Heart right ventricle (tissue), 16 donors: Measurements from ENCODE around the gene WDR55. TPM values are rescaled to one million over a fixed set of nuclear protein-coding genes. Genes with fewer than 3 reads are reported as not detected.
A peak's percentile ranks its signal among the peaks of the same experiment; 100 is the strongest.
"Not testable (repeated sequence)": the region's sequence is repeated elsewhere in the genome, so short reads cannot be mapped to it uniquely, and the experiment has no call there.

Experiments
- ATAC-seq, 8 donors: fragments of 200-7000 bp; cut with Tn5 transposase; one replicate each; pipeline ENCODE4 v1.9.1; 2020; ENCODE audit warnings: mild to moderate bottlenecking in 8 of 8, moderate library complexity in 8 of 8, moderate number of reproducible peaks in 1 of 8
- DNase-seq, 2 donors: peaks; one replicate each; pipeline ENCODE4 v3.0.0-alpha.2; 2020
- H3K27ac ChIP-seq, 10 donors: fragments of 200-600 bp; sonication (generic) in 2 of 10; one replicate each; pipeline versions ENCODE4 v1.5.0 to v1.8.0; 2020 to 2022; ENCODE audit warnings: mild to moderate bottlenecking in 3 of 10
- H3K27me3 ChIP-seq, 7 donors: fragments of 200-600 bp; one replicate each; pipeline ENCODE4 v1.8.0; 2021 to 2022; ENCODE audit warnings: mild to moderate bottlenecking in 2 of 7
- H3K36me3 ChIP-seq, 9 donors: fragments of 200-600 bp; sonication (generic) in 1 of 9; one replicate each; pipeline versions ENCODE4 v1.5.0 to v1.8.0; 2020 to 2022; ENCODE audit warnings: mild to moderate bottlenecking in 2 of 9
- H3K4me1 ChIP-seq, 9 donors: fragments of 200-600 bp; sonication (generic) in 1 of 9; one replicate each; pipeline versions ENCODE4 v1.5.0 to v1.8.0; 2020 to 2022; ENCODE audit warnings: mild to moderate bottlenecking in 4 of 9
- H3K4me3 ChIP-seq, 10 donors: fragments of 200-600 bp; sonication (generic) in 2 of 10; one replicate each; pipeline versions ENCODE4 v1.5.0 to v1.8.0; 2020 to 2022; ENCODE audit warnings: mild to moderate bottlenecking in 7 of 10, moderate library complexity in 2 of 10
- H3K9me3 ChIP-seq, 11 donors: fragments of 200-600 bp in 10 of 11; sonication (generic) in 2 of 11; one replicate each; pipeline versions ENCODE4 v1.5.0 to v1.8.0; 2013 to 2022; ENCODE audit warnings: mild to moderate bottlenecking in 2 of 11, control low read depth in 1 of 11, moderate library complexity in 1 of 11
- WGBS, 2 donors: extraction: QIAGEN DNeasy Blood & Tissue Kit; methylation state at CpG; one replicate each; pipeline ENCODE4 v1.1.7; 2013; ENCODE audit warnings: inconsistent platforms in 1 of 2; 5-methylcytosine and 5-hydroxymethylcytosine counted together
- intact Hi-C, 10 donors: fragments of 100-400 bp; cut with DNase I; formaldehyde crosslinking; loops; one replicate each; pipeline versions ENCODE4 v1.11.1 to v1.14.2; 2022
- polyA plus RNA-seq, 2 donors: library from polyadenylated mRNA; stranded (reverse); fragments of 200-250 nt; gene quantifications; one replicate each; pipeline ENCODE4 v1.2.3, GENCODE V29; 2013
- total RNA-seq, 10 donors: library from RNA; stranded (reverse); fragmentation: NEBNext Ultra II Directional in 3 of 10; extraction: Animal tissue kit (Norgen Biotek cat#: 25700) in 3 of 10; gene quantifications; one replicate each; pipeline versions ENCODE4 v1.2.1 to v1.2.4, GENCODE V29; 2021 to 2023
- TF ChIP-seq, protein P1 (sequence below), 9 donors: fragments of 200-600 bp; sonication (generic) in 2 of 9; IDR thresholded peaks; one replicate each; pipeline versions ENCODE4 v1.5.0 to v1.8.0; 2021 to 2022; ENCODE audit warnings: antibody characterized with exemption in 9 of 9, mild to moderate bottlenecking in 5 of 9, moderate library complexity in 1 of 9
- donor health status: Arrhythmogenic right ventricular cardiomyopathy.
- donor health status: ischemic (EF 13 %, LVEDD 7.1; RV severe dilation, severe dysfunction).
- donor health status: healthy with polysubstance abuse.
- donor health status: DM: no; HTN: yes; CAD: no.
- donor health status: DM: no; HTN: no; CAD: no.
- donor health status: ischemic (EF 25% LVEDD 6.9; RV normal size, moderate dysfunction).
- donor health status: ischemic (EF 25% LVEDD 5.7; RV mildly dilated, moderate dysfunction).
- donor health status: healthy.
- donor health status: DM: yes; HTN: yes; CAD: no.
- donor health status: Ischemic cardiomyopathy.
- donor health status: ischemic (EF 35%, LVEDD 5.7; RV mildly dilated, moderate dysfunction).
- donor health status: nonischemic (EF 11% LVEDD 7.7; RV severe dilation, severe dysfunction).
- donor health status: DM: yes; HTN: yes; CAD: no.
- donor health status: PGD.
- donor health status: ischemic (EF 29% LVEDD 5.4; RV normal size, mild dysfunction).
- donor health status: nonischemic (EF 23%, LVEDD 6.1; RV moderate dilation, normal function).

The WDR55 gene
- total and polyA plus RNA-seq, 12 donors = 10.5 to 15.7 (median 12.2) TPM

DNA sequence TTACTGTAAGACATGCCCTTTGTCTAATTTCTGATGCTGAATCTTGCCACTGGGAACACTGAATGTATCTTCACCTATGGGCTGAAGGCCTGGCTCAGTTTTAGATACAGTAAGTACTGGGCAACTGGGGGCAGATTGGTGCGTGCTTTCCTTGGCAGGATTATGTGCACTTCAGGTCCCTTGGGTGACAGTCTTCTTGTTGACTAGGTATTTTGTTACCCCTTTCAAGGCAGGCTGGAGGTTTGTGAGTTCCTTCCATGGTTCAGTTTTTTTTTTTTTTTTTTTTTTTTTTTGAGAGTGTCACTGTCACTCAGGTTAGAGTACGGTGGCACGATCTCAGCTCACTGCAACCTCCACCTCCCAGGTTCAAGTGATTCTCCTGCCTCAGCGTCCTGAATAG is 43.1 kb downstream of the WDR55 start:
- Histone ChIP-seq H3K9me3 (no peaks in the 10 kb centered on the region), H3K36me3 (peaks cover 0 to 52% (median 31%) of the 10 kb centered on the region in 9 donors), H3K27ac (no peak overlapping the region), H3K27me3 (no peaks in the 10 kb centered on the region), H3K4me1 (peaks cover 0 to 20% (median 4%) of the 10 kb centered on the region in 9 donors), H3K4me3 (no peak overlapping the region)
- 88 to 95% methylated on average over 4 of the region's 4 CpGs for WGBS, 2 donors
- no peak for ATAC-seq
- intact Hi-C loops = loop anchor here in 1 of 10 donors (10.0 kb wide), 1 partner anchor 303 kb away; the partner anchor contains the start of gene ANKHD1
- TF ChIP-seq, protein P1, sequence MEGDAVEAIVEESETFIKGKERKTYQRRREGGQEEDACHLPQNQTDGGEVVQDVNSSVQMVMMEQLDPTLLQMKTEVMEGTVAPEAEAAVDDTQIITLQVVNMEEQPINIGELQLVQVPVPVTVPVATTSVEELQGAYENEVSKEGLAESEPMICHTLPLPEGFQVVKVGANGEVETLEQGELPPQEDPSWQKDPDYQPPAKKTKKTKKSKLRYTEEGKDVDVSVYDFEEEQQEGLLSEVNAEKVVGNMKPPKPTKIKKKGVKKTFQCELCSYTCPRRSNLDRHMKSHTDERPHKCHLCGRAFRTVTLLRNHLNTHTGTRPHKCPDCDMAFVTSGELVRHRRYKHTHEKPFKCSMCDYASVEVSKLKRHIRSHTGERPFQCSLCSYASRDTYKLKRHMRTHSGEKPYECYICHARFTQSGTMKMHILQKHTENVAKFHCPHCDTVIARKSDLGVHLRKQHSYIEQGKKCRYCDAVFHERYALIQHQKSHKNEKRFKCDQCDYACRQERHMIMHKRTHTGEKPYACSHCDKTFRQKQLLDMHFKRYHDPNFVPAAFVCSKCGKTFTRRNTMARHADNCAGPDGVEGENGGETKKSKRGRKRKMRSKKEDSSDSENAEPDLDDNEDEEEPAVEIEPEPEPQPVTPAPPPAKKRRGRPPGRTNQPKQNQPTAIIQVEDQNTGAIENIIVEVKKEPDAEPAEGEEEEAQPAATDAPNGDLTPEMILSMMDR (IDR thresholded peaks at IDR 0.05) = no peak
- DNase-seq = no peak

DNA sequence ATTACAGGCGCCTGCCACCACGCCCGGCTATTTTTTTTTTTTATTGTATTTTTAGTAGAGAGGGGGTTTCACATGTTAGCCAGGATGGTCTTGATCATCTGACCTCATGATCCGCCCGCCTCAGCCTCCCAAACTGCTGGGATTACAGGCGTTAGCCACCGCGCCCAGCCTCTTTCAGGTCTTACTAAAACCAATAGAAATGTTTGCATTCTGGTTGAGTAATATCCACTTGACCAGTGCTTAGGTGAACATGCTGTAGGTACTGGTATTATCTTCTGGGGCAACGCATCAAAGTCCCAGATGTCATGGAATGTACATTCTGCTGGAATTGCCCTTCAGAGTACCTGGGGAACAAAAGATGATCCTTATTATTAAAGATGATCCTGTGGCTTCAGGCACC is 44.1 kb downstream of the WDR55 start:
- Histone ChIP-seq H3K36me3 (peaks cover 0 to 42% (median 22%) of the 10 kb centered on the region in 9 donors), H3K4me1 (peaks cover 0 to 20% (median 4%) of the 10 kb centered on the region in 9 donors)
- ATAC-seq, H3K9me3 ChIP-seq, H3K27me3 ChIP-seq, H3K4me3 ChIP-seq, H3K27ac ChIP-seq, DNase-seq: not testable (repeated sequence)
- WGBS, 2 donors = 91 to 95% methylated on average over 9 of the region's 9 CpGs
- intact Hi-C loops = loop anchor here in 1 of 10 donors (10.0 kb wide), 1 partner anchor 304 kb away; the partner anchor contains the start of gene ANKHD1

DNA sequence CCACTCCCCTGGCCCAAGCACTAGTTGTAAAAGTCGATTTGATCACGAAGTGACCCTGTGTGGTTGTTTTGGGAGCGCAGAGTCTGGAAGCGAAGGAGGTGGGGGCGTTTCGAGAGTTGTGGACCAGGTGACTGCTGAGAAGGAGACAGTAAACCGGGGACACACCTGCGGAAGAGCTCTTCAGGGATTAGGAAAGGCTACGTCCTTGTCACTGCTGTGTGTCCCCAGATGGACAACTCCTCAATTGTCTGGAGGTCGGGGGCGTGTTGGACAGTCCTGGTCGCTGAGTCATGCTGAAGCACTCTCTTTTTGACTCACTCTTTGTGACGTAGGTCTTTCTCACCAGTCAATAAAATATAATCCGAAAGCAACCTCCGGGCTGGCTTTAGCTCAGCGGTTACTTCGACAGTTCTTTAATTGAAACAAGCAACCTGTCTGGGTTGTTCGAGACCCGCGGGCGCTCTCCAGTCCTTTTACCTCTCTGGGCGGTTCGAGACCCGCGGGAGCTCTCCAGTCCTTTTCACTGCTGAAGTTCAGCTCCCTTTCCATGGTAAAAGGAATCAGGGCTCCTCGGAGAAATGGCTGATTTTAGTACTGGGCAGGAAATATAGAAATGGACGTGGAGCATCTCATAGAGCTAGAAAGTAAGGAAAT is 46.3 kb downstream of the WDR55 start:
- Histone ChIP-seq H3K9me3 (no peaks in the 10 kb centered on the region), H3K4me3 (peak overlapping the region; percentile 31 to 77 (median 66)), H3K4me1 (peaks cover 0 to 20% (median 4%) of the 10 kb centered on the region in 9 donors), H3K27me3 (no peaks in the 10 kb centered on the region), H3K27ac (peak overlapping the region in 9 of 10 donors; percentile 72 to 95 (median 83)), H3K36me3 (peaks cover 0 to 19% (median 5%) of the 10 kb centered on the region in 9 donors)
- WGBS, 2 donors = 1% methylated on average over 27 of the region's 27 CpGs
- TF ChIP-seq, protein P1 (IDR thresholded peaks at IDR 0.05) = no peak
- ATAC-seq (peak; percentile 91 to 98 (median 97)), DNase-seq (peak; percentile 82 to 88)
- intact Hi-C loops = loop anchor here in 3 of 10 donors (5.0 to 10.0 kb wide), 2 partner anchors 339 to 346 kb away; partner anchors contain the start of gene SLC4A9 (in 2 of the 3)

DNA sequence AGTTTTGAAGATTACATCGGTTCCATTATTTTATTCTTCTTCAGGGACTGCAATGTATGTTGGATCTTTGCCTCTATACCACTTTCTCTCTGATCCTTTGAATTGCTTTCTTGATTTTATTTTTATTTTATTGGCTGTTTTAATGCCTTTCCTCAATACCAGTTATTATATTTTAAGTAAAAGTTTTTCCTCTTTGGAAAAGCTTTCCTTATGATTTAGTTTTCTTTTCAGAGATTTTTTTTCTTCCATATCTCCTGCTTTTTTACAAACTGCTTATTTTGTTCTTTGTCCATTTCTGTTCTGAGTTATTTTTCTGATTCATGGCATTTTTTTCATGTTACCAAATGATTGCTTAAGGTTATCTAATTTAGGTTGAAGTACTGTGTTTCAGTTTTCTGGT is 47.1 kb downstream of the WDR55 start:
- Histone ChIP-seq H3K27me3 (no peaks in the 10 kb centered on the region), H3K36me3 (peaks cover 0 to 12% (median 0%) of the 10 kb centered on the region in 9 donors), H3K9me3 (no peaks in the 10 kb centered on the region), H3K27ac (peak overlapping the region in 3 of 10 donors; percentile 72 to 95 (median 89)), H3K4me3 (peak overlapping the region in 5 of 10 donors; percentile 54 to 77 (median 67)), H3K4me1 (peaks cover 0 to 20% (median 4%) of the 10 kb centered on the region in 9 donors)
- ATAC-seq = no peak
- intact Hi-C loops = loop anchor here in 3 of 10 donors (5.0 to 10.0 kb wide), 2 partner anchors 339 to 347 kb away; partner anchors contain the start of gene SLC4A9 (in 2 of the 3)
- WGBS, 2 donors = 87 to 91% methylated on average over 1 of the region's 1 CpG
- TF ChIP-seq, protein P1 (IDR thresholded peaks at IDR 0.05) = no peak
- DNase-seq = no peak
